Dendritic cell treated with granulocyte-macrophage colony-stimulating factor and Interleukin-4, amounts not matched to agents 40 ng/mL and 50 ng/mL, for 4 days (primary cell): ENCODE data around the gene BAHD1.
"Not testable (repeated sequence)": the region's sequence is repeated elsewhere in the genome, so short reads cannot be mapped to it uniquely, and the experiment has no call there.

Experiments used
- H3K27ac Mint-ChIP-seq: one replicate; pipeline ENCODE4 v1.8.0; 2022; ENCODE audit warnings: mild to moderate bottlenecking, mixed read lengths
- H3K27me3 Mint-ChIP-seq: one replicate; pipeline ENCODE4 v1.8.0; 2022; ENCODE audit warnings: mild to moderate bottlenecking, mixed read lengths
- H3K36me3 Mint-ChIP-seq: one replicate; pipeline ENCODE4 v1.8.0; 2022; ENCODE audit warnings: low read depth, mixed read lengths
- H3K4me1 Mint-ChIP-seq: one replicate; pipeline ENCODE4 v1.8.0; 2022; ENCODE audit warnings: low read depth, mixed read lengths
- H3K4me3 Mint-ChIP-seq: one replicate; pipeline ENCODE4 v1.8.0; 2022; ENCODE audit warnings: mild to moderate bottlenecking, moderate library complexity, mixed read lengths
- H3K9me3 Mint-ChIP-seq: one replicate; pipeline ENCODE4 v1.8.0; 2022; ENCODE audit warnings: mixed read lengths
- intact Hi-C: fragments of 100-400 bp; cut with micrococcal nuclease; formaldehyde crosslinking; loops from one replicate; pipeline ENCODE4 v1.15.0; 2022

BAHD1 gene

GRCh38 chr15:40444736-40445135 lies 4.0 kb downstream of the BAHD1 start:
- Mint-ChIP-seq H3K9me3 (no peaks in the 10 kb centered on the region), H3K4me1 (peaks cover 51% of the 10 kb centered on the region), H3K36me3 (peaks cover 12% of the 10 kb centered on the region), H3K4me3 (no peak overlapping the region), H3K27ac (no peak overlapping the region), H3K27me3 (peaks cover 19% of the 10 kb centered on the region)
- intact Hi-C loops, result loop anchor here (10.0 kb wide), 1 partner anchor 60 kb away; no protein-coding TSS in a partner anchor

- peaks cover 51% of the 10 kb centered on the region for H3K4me1 Mint-ChIP-seq
- no peaks in the 10 kb centered on the region for H3K9me3 Mint-ChIP-seq
- no peak overlapping the region for H3K4me3 Mint-ChIP-seq
- H3K36me3 Mint-ChIP-seq, result peaks cover 12% of the 10 kb centered on the region
- H3K27me3 Mint-ChIP-seq, result peaks cover 13% of the 10 kb centered on the region
- no peak overlapping the region for H3K27ac Mint-ChIP-seq
- intact Hi-C loops, result loop anchor here (10.0 kb wide), 1 partner anchor 59 kb away; no protein-coding TSS in a partner anchor
Measured at GRCh38 chr15:40445421-40445922, 4.7 kb downstream of the BAHD1 start.

GRCh38 chr15:40446144-40446543 lies 5.4 kb downstream of the BAHD1 start:
- Mint-ChIP-seq H3K27me3 (peaks cover 13% of the 10 kb centered on the region), H3K27ac (no peak overlapping the region), H3K9me3 (no peaks in the 10 kb centered on the region), H3K4me1 (peaks cover 54% of the 10 kb centered on the region), H3K4me3 (no peak overlapping the region), H3K36me3 (peaks cover 12% of the 10 kb centered on the region)
- intact Hi-C loops, result loop anchor here (10.0 kb wide), 1 partner anchor 59 kb away; no protein-coding TSS in a partner anchor

GRCh38 chr15:40448354-40448753 lies 7.6 kb downstream of the BAHD1 start:
- Mint-ChIP-seq H3K9me3 (no peaks in the 10 kb centered on the region), H3K4me3 (no peak overlapping the region), H3K4me1 (peaks cover 63% of the 10 kb centered on the region), H3K36me3 (peaks cover 7% of the 10 kb centered on the region), H3K27ac (no peak overlapping the region), H3K27me3 (peaks cover 5% of the 10 kb centered on the region)
- intact Hi-C loops, result loop anchor here (10.0 kb wide), 1 partner anchor 56 kb away; no protein-coding TSS in a partner anchor

- peaks cover 7% of the 10 kb centered on the region for H3K36me3 Mint-ChIP-seq
- H3K4me1 Mint-ChIP-seq, result peaks cover 63% of the 10 kb centered on the region
- intact Hi-C loops, result loop anchor here (10.0 kb wide), 1 partner anchor 56 kb away; no protein-coding TSS in a partner anchor
- H3K27me3 Mint-ChIP-seq, result no peaks in the 10 kb centered on the region
- H3K4me3 Mint-ChIP-seq, result no peak overlapping the region
- no peaks in the 10 kb centered on the region for H3K9me3 Mint-ChIP-seq
- no peak overlapping the region for H3K27ac Mint-ChIP-seq
Measured at GRCh38 chr15:40449275-40449674, 8.5 kb downstream of the BAHD1 start.

- peaks cover 63% of the 10 kb centered on the region for H3K4me1 Mint-ChIP-seq
- no peaks in the 10 kb centered on the region for H3K9me3 Mint-ChIP-seq
- peak overlapping the region; percentile 11 for H3K27ac Mint-ChIP-seq
- peaks cover 7% of the 10 kb centered on the region for H3K36me3 Mint-ChIP-seq
- intact Hi-C loops, result no loop called here
- H3K4me3 Mint-ChIP-seq, result no peak overlapping the region
- no peaks in the 10 kb centered on the region for H3K27me3 Mint-ChIP-seq
Measured at GRCh38 chr15:40450047-40450446, 9.3 kb downstream of the BAHD1 start.

GRCh38 chr15:40451527-40452158 lies 10.9 kb downstream of the BAHD1 start:
- Mint-ChIP-seq H3K4me1 (peaks cover 70% of the 10 kb centered on the region), H3K27ac (no peak overlapping the region), H3K9me3 (no peaks in the 10 kb centered on the region), H3K27me3 (no peaks in the 10 kb centered on the region), H3K4me3 (no peak overlapping the region), H3K36me3 (peaks cover 7% of the 10 kb centered on the region)
- intact Hi-C loops, result no loop called here

GRCh38 chr15:40452296-40453090 lies 11.7 kb downstream of the BAHD1 start:
- no peak overlapping the region for H3K27ac Mint-ChIP-seq
- H3K4me1 Mint-ChIP-seq, result peaks cover 77% of the 10 kb centered on the region
- H3K4me3 Mint-ChIP-seq, result no peak overlapping the region
- intact Hi-C loops, result no loop called here
- peaks cover 7% of the 10 kb centered on the region for H3K36me3 Mint-ChIP-seq
- no peaks in the 10 kb centered on the region for H3K27me3 Mint-ChIP-seq
- no peaks in the 10 kb centered on the region for H3K9me3 Mint-ChIP-seq

- intact Hi-C loops, H3K27me3 Mint-ChIP-seq, H3K9me3 Mint-ChIP-seq: not testable (repeated sequence)
- Mint-ChIP-seq H3K4me3 (peak overlapping the region; percentile 30), H3K4me1 (peaks cover 77% of the 10 kb centered on the region), H3K27ac (peak overlapping the region; percentile 8), H3K36me3 (peaks cover 22% of the 10 kb centered on the region)
Measured at GRCh38 chr15:40453941-40454340, 13.2 kb downstream of the BAHD1 start.

- H3K9me3 Mint-ChIP-seq, result no peaks in the 10 kb centered on the region
- H3K4me1 Mint-ChIP-seq, result peaks cover 67% of the 10 kb centered on the region
- H3K36me3 Mint-ChIP-seq, result peaks cover 25% of the 10 kb centered on the region
- peak overlapping the region; percentile 8 for H3K27ac Mint-ChIP-seq
- H3K27me3 Mint-ChIP-seq, result no peaks in the 10 kb centered on the region
- intact Hi-C loops, result no loop called here
- H3K4me3 Mint-ChIP-seq, result no peak overlapping the region
Measured at GRCh38 chr15:40454904-40455391, 14.2 kb downstream of the BAHD1 start.

- H3K4me1 Mint-ChIP-seq, result peaks cover 58% of the 10 kb centered on the region
- intact Hi-C loops, result no loop called here
- H3K9me3 Mint-ChIP-seq, result no peaks in the 10 kb centered on the region
- no peak overlapping the region for H3K4me3 Mint-ChIP-seq
- H3K27me3 Mint-ChIP-seq, result no peaks in the 10 kb centered on the region
- no peak overlapping the region for H3K27ac Mint-ChIP-seq
- H3K36me3 Mint-ChIP-seq, result peaks cover 38% of the 10 kb centered on the region
Measured at GRCh38 chr15:40456299-40456712, 15.6 kb downstream of the BAHD1 start.

GRCh38 chr15:40456738-40457137 lies 16.0 kb downstream of the BAHD1 start:
- H3K4me3 Mint-ChIP-seq, result no peak overlapping the region
- H3K27me3 Mint-ChIP-seq, result no peaks in the 10 kb centered on the region
- H3K27ac Mint-ChIP-seq, result no peak overlapping the region
- H3K36me3 Mint-ChIP-seq, result peaks cover 42% of the 10 kb centered on the region
- peaks cover 54% of the 10 kb centered on the region for H3K4me1 Mint-ChIP-seq
- no peaks in the 10 kb centered on the region for H3K9me3 Mint-ChIP-seq
- intact Hi-C loops, result no loop called here

- Mint-ChIP-seq H3K4me3 (no peak overlapping the region), H3K4me1 (peaks cover 35% of the 10 kb centered on the region), H3K27ac (no peak overlapping the region), H3K9me3 (no peaks in the 10 kb centered on the region), H3K36me3 (peaks cover 58% of the 10 kb centered on the region), H3K27me3 (no peaks in the 10 kb centered on the region)
- intact Hi-C loops, result no loop called here
Measured at GRCh38 chr15:40458495-40459371, 18.0 kb downstream of the BAHD1 start.
